Measurements from ENCODE around the gene PPP1R1B.

The PPP1R1B gene

GRCh38 chr17:39635614-39636176 is 8.9 kb downstream of the PPP1R1B start:
- no peak for DNase-seq

- no peak for DNase-seq
These were observed 9.8 kb downstream of the PPP1R1B start for GRCh38 chr17:39636587-39636926.

- DNase-seq, result peak; percentile 70
These were observed 10.4 kb downstream of the PPP1R1B start, which contains the start of gene STARD3 for GRCh38 chr17:39636927-39637736. TSS of gene STARD3 (plus strand) at chr17:39637144. CDS start at chr17:39653532, 16,388 bp downstream.

GRCh38 chr17:39638317-39638716 is 11.6 kb downstream of the PPP1R1B start:
- no peak for DNase-seq

- DNase-seq, result no peak
These were observed 12.3 kb downstream of the PPP1R1B start for GRCh38 chr17:39639043-39639442.

- no peak for DNase-seq
These were observed 13.1 kb downstream of the PPP1R1B start for GRCh38 chr17:39639566-39640458.

GRCh38 chr17:39640591-39641031 is 13.9 kb downstream of the PPP1R1B start:
- DNase-seq, result no peak

GRCh38 chr17:39641097-39641496 is 14.3 kb downstream of the PPP1R1B start:
- no peak for DNase-seq

- DNase-seq, result no peak
These were observed 15.1 kb downstream of the PPP1R1B start for GRCh38 chr17:39641883-39642282.

GRCh38 chr17:39642291-39643074 is 15.7 kb downstream of the PPP1R1B start:
- no peak for DNase-seq

- DNase-seq, result no peak
These were observed 16.5 kb downstream of the PPP1R1B start for GRCh38 chr17:39643271-39643670.

GRCh38 chr17:39647256-39647655 is 20.5 kb downstream of the PPP1R1B start:
- DNase-seq, result no peak

GRCh38 chr17:39648616-39649366 is 22.0 kb downstream of the PPP1R1B start:
- no peak for DNase-seq

GRCh38 chr17:39650121-39650579 is 23.4 kb downstream of the PPP1R1B start:
- no peak for DNase-seq

GRCh38 chr17:39651923-39652586 is 25.3 kb downstream of the PPP1R1B start:
- no peak for DNase-seq

GRCh38 chr17:39652587-39653315 is 26.0 kb downstream of the PPP1R1B start:
- no peak for DNase-seq

- DNase-seq, result no peak
These were observed 26.5 kb downstream of the PPP1R1B start for GRCh38 chr17:39653316-39653661.

GRCh38 chr17:39653662-39654331 is 27.0 kb downstream of the PPP1R1B start:
- DNase-seq, result no peak

GRCh38 chr17:39655105-39655504 is 28.4 kb downstream of the PPP1R1B start:
- DNase-seq, result no peak

- no peak for DNase-seq
These were observed 31.6 kb downstream of the PPP1R1B start for GRCh38 chr17:39658346-39658745.

All from NCI-H1048 (cell line).